ENCODE measurements around the gene CLRN2.

DNA sequence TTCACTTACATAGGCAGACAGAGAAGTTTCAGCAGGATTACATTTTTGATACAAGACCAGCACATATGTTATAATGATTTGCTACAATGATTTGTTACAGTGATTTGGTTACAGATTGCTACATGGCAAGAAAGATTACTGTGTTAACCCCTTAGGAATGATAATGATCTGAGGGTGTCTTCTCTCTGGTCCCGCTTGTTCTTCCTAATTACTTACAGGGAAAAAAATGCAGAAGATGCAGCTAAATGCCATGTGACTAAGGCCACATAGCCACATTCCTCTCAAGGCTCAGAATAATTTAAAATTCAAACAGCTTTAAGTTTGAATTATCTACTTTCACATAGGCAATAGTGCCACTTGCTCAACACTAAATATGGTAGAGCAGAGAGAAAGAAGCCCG lies 52.3 kb downstream of the CLRN2 start:
- TF ChIP-seq, protein P1, sequence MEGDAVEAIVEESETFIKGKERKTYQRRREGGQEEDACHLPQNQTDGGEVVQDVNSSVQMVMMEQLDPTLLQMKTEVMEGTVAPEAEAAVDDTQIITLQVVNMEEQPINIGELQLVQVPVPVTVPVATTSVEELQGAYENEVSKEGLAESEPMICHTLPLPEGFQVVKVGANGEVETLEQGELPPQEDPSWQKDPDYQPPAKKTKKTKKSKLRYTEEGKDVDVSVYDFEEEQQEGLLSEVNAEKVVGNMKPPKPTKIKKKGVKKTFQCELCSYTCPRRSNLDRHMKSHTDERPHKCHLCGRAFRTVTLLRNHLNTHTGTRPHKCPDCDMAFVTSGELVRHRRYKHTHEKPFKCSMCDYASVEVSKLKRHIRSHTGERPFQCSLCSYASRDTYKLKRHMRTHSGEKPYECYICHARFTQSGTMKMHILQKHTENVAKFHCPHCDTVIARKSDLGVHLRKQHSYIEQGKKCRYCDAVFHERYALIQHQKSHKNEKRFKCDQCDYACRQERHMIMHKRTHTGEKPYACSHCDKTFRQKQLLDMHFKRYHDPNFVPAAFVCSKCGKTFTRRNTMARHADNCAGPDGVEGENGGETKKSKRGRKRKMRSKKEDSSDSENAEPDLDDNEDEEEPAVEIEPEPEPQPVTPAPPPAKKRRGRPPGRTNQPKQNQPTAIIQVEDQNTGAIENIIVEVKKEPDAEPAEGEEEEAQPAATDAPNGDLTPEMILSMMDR (conservative IDR thresholded peaks at IDR 0.05): no peak
- no peak for TF ChIP-seq ZFX (IDR thresholded peaks at IDR 0.05)

Data from C4-2B (cell line).